GM23338 (cell line): ENCODE measurements around the gene NOVA2. TPM values are rescaled to one million over a fixed set of nuclear protein-coding genes. Genes with fewer than 3 reads are reported as not detected.

ENCODE experiments used
- JUNB ChIP-seq: IDR thresholded peaks from one replicate; pipeline ENCODE4 v1.6.1; 2016; ENCODE audit warnings: antibody characterized with exemption; ENCODE audit not compliant: unreplicated experiment
- NANOG ChIP-seq: IDR thresholded peaks from 2 replicates; pipeline ENCODE4 v1.6.1; 2016; ENCODE audit warnings: antibody characterized with exemption, borderline replicate concordance
- STAT1 ChIP-seq: IDR thresholded peaks from one replicate; pipeline ENCODE4 v1.6.1; 2016; ENCODE audit warnings: antibody characterized with exemption; ENCODE audit not compliant: unreplicated experiment
- ZNF114 ChIP-seq: fragments of 250-450 bp; sonication (Bioruptor Pico); IDR thresholded peaks from 2 replicates; pipeline ENCODE4 v1.5.0; 2020; ENCODE audit warnings: mild to moderate bottlenecking, moderate library complexity
- polyA plus RNA-seq: library from polyadenylated mRNA; unstranded; fragments of >200 nt; fragmentation: Nextera tagmentation; extraction: Ambion mirVana; gene quantifications from 2 replicates; pipeline ENCODE4 v1.2.1, GENCODE V29; 2016
- total RNA-seq: library from RNA; depleted of rRNA; stranded (reverse); fragments of >200 nt; shearing (Covaris generic); gene quantifications from 2 replicates; pipeline ENCODE4 v1.2.3, GENCODE V29; 2014
- TF ChIP-seq, protein P1 (sequence below): fragments of 250-450 bp; sonication (Bioruptor Pico); IDR thresholded peaks from 2 replicates; pipeline ENCODE4 v1.5.0; 2020; ENCODE audit warnings: mild to moderate bottlenecking, moderate library complexity
- TF ChIP-seq, protein P2 (sequence below): IDR thresholded peaks from 2 replicates; pipeline ENCODE4 v1.6.1; 2016; ENCODE audit warnings: antibody characterized with exemption
- TF ChIP-seq, protein P3 (sequence below), 2 experiments: fragments of 200-600 bp in 1 of 2; sonication (generic) in 1 of 2; conservative IDR thresholded peaks; 2 replicates each; pipeline versions ENCODE4 v1.5.1 to v1.6.1; 2016 to 2017; ENCODE audit warnings: antibody characterized with exemption in 2 of 2, low read depth in 2 of 2, mild to moderate bottlenecking in 2 of 2, moderate library complexity in 1 of 2

The NOVA2 gene
- total and polyA plus RNA-seq, 2 experiments from 2014 or later = 5.1 to 13.7 TPM

DNA sequence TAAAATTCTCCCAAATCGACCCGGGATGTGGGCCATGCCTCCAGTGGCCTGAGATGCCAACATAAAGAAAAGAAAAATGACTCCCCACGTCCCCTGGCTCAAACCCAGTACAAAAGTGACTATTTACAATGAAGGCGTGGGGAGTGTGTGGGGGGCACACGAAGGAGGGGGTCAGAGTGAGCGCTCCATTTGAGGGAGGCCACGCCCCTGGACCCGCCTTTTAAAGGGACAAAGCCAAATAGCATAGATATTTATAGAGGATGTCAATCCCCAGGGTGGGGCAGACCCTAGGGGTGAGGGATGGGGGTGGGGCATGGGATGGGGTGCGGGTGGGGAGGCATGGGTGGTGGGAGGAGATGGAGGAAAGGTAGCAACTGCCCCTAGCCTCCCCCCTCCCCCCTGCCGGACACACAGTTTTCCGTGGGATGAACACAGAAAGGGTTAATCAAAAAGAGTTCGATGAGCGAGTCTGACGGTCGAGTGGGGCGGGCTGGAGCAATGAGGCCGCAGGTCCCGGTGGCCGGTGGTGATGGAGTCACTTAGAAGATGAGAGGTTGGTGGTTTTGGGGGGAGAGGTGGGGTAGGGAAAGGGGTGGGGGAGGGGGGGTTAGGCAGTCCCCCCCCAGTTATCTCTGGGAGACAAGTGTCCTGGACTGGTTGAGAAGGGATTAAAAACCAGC is 39.0 kb downstream of the NOVA2 start (continued):
- TF ChIP-seq, protein P1, sequence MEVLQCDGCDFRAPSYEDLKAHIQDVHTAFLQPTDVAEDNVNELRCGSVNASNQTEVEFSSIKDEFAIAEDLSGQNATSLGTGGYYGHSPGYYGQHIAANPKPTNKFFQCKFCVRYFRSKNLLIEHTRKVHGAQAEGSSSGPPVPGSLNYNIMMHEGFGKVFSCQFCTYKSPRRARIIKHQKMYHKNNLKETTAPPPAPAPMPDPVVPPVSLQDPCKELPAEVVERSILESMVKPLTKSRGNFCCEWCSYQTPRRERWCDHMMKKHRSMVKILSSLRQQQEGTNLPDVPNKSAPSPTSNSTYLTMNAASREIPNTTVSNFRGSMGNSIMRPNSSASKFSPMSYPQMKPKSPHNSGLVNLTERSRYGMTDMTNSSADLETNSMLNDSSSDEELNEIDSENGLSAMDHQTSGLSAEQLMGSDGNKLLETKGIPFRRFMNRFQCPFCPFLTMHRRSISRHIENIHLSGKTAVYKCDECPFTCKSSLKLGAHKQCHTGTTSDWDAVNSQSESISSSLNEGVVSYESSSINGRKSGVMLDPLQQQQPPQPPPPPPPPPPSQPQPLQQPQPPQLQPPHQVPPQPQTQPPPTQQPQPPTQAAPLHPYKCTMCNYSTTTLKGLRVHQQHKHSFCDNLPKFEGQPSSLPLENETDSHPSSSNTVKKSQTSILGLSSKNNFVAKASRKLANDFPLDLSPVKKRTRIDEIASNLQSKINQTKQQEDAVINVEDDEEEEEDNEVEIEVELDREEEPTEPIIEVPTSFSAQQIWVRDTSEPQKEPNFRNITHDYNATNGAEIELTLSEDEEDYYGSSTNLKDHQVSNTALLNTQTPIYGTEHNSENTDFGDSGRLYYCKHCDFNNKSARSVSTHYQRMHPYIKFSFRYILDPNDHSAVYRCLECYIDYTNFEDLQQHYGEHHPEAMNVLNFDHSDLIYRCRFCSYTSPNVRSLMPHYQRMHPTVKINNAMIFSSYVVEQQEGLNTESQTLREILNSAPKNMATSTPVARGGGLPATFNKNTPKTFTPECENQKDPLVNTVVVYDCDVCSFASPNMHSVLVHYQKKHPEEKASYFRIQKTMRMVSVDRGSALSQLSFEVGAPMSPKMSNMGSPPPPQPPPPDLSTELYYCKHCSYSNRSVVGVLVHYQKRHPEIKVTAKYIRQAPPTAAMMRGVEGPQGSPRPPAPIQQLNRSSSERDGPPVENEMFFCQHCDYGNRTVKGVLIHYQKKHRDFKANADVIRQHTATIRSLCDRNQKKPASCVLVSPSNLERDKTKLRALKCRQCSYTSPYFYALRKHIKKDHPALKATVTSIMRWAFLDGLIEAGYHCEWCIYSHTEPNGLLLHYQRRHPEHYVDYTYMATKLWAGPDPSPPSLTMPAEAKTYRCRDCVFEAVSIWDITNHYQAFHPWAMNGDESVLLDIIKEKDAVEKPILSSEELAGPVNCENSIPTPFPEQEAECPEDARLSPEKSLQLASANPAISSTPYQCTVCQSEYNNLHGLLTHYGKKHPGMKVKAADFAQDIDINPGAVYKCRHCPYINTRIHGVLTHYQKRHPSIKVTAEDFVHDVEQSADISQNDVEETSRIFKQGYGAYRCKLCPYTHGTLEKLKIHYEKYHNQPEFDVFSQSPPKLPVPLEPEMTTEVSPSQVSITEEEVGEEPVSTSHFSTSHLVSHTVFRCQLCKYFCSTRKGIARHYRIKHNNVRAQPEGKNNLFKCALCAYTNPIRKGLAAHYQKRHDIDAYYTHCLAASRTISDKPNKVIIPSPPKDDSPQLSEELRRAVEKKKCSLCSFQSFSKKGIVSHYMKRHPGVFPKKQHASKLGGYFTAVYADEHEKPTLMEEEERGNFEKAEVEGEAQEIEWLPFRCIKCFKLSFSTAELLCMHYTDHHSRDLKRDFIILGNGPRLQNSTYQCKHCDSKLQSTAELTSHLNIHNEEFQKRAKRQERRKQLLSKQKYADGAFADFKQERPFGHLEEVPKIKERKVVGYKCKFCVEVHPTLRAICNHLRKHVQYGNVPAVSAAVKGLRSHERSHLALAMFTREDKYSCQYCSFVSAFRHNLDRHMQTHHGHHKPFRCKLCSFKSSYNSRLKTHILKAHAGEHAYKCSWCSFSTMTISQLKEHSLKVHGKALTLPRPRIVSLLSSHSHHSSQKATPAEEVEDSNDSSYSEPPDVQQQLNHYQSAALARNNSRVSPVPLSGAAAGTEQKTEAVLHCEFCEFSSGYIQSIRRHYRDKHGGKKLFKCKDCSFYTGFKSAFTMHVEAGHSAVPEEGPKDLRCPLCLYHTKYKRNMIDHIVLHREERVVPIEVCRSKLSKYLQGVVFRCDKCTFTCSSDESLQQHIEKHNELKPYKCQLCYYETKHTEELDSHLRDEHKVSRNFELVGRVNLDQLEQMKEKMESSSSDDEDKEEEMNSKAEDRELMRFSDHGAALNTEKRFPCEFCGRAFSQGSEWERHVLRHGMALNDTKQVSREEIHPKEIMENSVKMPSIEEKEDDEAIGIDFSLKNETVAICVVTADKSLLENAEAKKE (CRISPR knock-in tag) = no peak
- no peak for TF ChIP-seq JUNB
- TF ChIP-seq STAT1 = no peak
- TF ChIP-seq NANOG = no peak
- TF ChIP-seq, protein P2, sequence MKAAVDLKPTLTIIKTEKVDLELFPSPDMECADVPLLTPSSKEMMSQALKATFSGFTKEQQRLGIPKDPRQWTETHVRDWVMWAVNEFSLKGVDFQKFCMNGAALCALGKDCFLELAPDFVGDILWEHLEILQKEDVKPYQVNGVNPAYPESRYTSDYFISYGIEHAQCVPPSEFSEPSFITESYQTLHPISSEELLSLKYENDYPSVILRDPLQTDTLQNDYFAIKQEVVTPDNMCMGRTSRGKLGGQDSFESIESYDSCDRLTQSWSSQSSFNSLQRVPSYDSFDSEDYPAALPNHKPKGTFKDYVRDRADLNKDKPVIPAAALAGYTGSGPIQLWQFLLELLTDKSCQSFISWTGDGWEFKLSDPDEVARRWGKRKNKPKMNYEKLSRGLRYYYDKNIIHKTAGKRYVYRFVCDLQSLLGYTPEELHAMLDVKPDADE = no peak
- TF ChIP-seq, protein P3, sequence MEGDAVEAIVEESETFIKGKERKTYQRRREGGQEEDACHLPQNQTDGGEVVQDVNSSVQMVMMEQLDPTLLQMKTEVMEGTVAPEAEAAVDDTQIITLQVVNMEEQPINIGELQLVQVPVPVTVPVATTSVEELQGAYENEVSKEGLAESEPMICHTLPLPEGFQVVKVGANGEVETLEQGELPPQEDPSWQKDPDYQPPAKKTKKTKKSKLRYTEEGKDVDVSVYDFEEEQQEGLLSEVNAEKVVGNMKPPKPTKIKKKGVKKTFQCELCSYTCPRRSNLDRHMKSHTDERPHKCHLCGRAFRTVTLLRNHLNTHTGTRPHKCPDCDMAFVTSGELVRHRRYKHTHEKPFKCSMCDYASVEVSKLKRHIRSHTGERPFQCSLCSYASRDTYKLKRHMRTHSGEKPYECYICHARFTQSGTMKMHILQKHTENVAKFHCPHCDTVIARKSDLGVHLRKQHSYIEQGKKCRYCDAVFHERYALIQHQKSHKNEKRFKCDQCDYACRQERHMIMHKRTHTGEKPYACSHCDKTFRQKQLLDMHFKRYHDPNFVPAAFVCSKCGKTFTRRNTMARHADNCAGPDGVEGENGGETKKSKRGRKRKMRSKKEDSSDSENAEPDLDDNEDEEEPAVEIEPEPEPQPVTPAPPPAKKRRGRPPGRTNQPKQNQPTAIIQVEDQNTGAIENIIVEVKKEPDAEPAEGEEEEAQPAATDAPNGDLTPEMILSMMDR (conservative IDR thresholded peaks at IDR 0.05; ENCODE audit: low read depth in 2 of 2) = no peak
- no peak for TF ChIP-seq ZNF114 (CRISPR knock-in tag)
